GM12891 (cell line): ENCODE measurements around the gene FCGR2B.

Experiments used
- POLR2A ChIP-seq: IDR thresholded peaks from 2 replicates; pipeline ENCODE4 v1.6.1; 2011; ENCODE audit warnings: low read depth, low read length, control low read depth
- POLR2AphosphoS5 ChIP-seq: IDR thresholded peaks from 2 replicates; pipeline ENCODE4 v1.6.1; 2011; ENCODE audit warnings: low read depth, low read length, control low read depth

- TF ChIP-seq POLR2A: no peak
- no peak for TF ChIP-seq POLR2AphosphoS5
These were observed 28.9 kb downstream of the FCGR2B start for GRCh38 chr1:161691846-161692245.
